Suprapubic skin (tissue), 4 donors: ENCODE measurements around the gene SERPINI1. TPM values are rescaled to one million over a fixed set of nuclear protein-coding genes. Genes with fewer than 3 reads are reported as not detected.

ENCODE experiments used
- DNase-seq, 2 donors: peaks; one replicate each; pipeline ENCODE4 v3.0.0-alpha.2; 2019; ENCODE audit warnings: low spot score in 2 of 2
- H3K27ac ChIP-seq: fragments of 200-600 bp; sonication (generic); one replicate; pipeline ENCODE4 v1.5.1; 2019
- H3K27me3 ChIP-seq: fragments of 200-600 bp; sonication (generic); one replicate; pipeline ENCODE4 v1.5.1; 2019
- H3K36me3 ChIP-seq: fragments of 200-600 bp; sonication (generic); one replicate; pipeline ENCODE4 v1.5.1; 2019
- H3K4me1 ChIP-seq: fragments of 200-600 bp; sonication (generic); one replicate; pipeline ENCODE4 v1.5.1; 2019
- H3K4me3 ChIP-seq: fragments of 200-600 bp; sonication (generic); one replicate; pipeline ENCODE4 v1.5.1; 2019; ENCODE audit warnings: mild to moderate bottlenecking
- H3K9me3 ChIP-seq: fragments of 200-600 bp; sonication (generic); one replicate; pipeline ENCODE4 v1.5.1; 2019
- EP300 ChIP-seq: sonication (generic); formaldehyde crosslinking; IDR thresholded peaks from one replicate; pipeline ENCODE4 v1.6.1; 2017; ENCODE audit warnings: antibody characterized with exemption
- POLR2A ChIP-seq, 2 donors: fragments of 450-650 bp; IDR thresholded peaks; one replicate each; pipeline ENCODE4 v1.6.1; 2017; ENCODE audit warnings: antibody characterized with exemption in 2 of 2, mild to moderate bottlenecking in 2 of 2, moderate library complexity in 2 of 2
- POLR2AphosphoS5 ChIP-seq, 3 donors: sonication (generic); formaldehyde crosslinking; IDR thresholded peaks; one replicate each; pipeline ENCODE4 v1.6.1; 2017; ENCODE audit warnings: antibody characterized with exemption in 3 of 3
- WGBS: methylation state at CpG from one replicate; pipeline ENCODE4 v1.1.5; 2018; 5-methylcytosine and 5-hydroxymethylcytosine counted together
- total RNA-seq, 4 donors: library from RNA; depleted of rRNA; stranded (reverse); fragments of >200 nt; gene quantifications; one replicate each; pipeline ENCODE4 v1.1.0, GENCODE V29; 2016
- TF ChIP-seq, protein P1 (sequence below), 2 donors: fragments of 200-600 bp in 1 of 2; fragments of 450-650 bp in 1 of 2; sonication (generic) in 1 of 2; IDR thresholded peaks; one replicate each; pipeline ENCODE4 v1.5.1; 2016 to 2019; ENCODE audit warnings: antibody characterized with exemption in 2 of 2, mild to moderate bottlenecking in 1 of 2, moderate library complexity in 1 of 2

SERPINI1 gene
- total RNA-seq, 4 donors from 2014 or later = 1.6 to 3.0 (median 2.0) TPM

DNA sequence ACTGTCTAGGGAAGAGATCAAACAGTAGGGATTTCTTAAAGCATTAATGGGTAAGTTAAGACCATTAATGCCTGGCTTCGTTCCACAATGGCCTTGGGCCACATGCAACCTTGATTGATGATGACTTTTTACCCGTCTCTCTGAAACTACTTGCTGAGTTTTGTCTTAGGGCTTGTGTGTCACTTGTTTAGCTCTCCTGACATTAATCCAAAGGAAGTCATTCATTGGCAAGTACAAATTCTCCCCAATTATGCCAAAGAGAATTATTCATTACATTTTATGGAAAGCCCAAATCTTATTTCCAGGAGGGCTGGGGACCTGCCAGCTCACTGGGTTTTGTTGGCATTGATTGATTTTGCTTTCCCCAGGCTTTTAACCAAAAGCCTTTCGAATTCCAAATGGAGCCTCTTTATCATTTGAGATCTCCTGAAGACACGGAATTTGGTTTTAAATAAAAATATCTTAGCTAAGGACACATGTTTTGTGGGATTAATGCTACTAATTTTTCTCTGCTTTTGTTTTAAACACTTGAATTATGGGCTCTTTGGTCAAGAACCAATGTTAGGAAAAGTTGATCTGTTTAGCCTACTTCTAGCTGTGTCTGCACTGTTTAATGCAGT lies 40.7 kb downstream of the SERPINI1 start:
- no peak overlapping the region for H3K27ac ChIP-seq
- no peaks in the 10 kb centered on the region for H3K27me3 ChIP-seq
- no peak overlapping the region for H3K4me3 ChIP-seq
- no peaks in the 10 kb centered on the region for H3K36me3 ChIP-seq
- WGBS = 20% methylated on average over 4 of the region's 4 CpGs
- no peak for DNase-seq
- no peaks in the 10 kb centered on the region for H3K9me3 ChIP-seq
- H3K4me1 ChIP-seq = no peaks in the 10 kb centered on the region
- TF ChIP-seq POLR2AphosphoS5 (IDR thresholded peaks at IDR 0.05) (no peak), POLR2A (IDR thresholded peaks at IDR 0.05) (no peak), EP300 (no peak)
- TF ChIP-seq, protein P1, sequence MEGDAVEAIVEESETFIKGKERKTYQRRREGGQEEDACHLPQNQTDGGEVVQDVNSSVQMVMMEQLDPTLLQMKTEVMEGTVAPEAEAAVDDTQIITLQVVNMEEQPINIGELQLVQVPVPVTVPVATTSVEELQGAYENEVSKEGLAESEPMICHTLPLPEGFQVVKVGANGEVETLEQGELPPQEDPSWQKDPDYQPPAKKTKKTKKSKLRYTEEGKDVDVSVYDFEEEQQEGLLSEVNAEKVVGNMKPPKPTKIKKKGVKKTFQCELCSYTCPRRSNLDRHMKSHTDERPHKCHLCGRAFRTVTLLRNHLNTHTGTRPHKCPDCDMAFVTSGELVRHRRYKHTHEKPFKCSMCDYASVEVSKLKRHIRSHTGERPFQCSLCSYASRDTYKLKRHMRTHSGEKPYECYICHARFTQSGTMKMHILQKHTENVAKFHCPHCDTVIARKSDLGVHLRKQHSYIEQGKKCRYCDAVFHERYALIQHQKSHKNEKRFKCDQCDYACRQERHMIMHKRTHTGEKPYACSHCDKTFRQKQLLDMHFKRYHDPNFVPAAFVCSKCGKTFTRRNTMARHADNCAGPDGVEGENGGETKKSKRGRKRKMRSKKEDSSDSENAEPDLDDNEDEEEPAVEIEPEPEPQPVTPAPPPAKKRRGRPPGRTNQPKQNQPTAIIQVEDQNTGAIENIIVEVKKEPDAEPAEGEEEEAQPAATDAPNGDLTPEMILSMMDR (IDR thresholded peaks at IDR 0.05) = no peak

DNA sequence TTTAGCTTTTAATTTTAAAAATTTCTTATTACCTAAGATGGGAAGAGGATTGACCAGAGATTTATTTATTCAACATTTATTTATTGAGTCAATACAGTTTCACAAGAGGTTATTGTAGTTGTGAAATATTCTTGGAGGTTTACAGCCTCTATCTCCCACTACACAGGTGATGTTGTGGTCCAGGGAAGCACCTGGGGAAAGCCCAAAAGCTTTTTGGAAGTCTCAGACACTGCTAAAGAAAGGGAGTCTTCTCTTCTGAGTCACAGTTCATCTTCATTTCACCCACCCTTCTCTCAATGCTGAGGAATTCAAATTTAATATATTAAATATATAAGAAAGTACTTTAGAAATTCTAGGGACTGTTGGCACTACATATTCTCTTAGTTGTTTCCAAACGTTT lies 41.8 kb downstream of the SERPINI1 start:
- no peaks in the 10 kb centered on the region for H3K27me3 ChIP-seq
- H3K4me1 ChIP-seq = no peaks in the 10 kb centered on the region
- no peak overlapping the region for H3K4me3 ChIP-seq
- TF ChIP-seq POLR2A (IDR thresholded peaks at IDR 0.05) (no peak), POLR2AphosphoS5 (IDR thresholded peaks at IDR 0.05) (no peak), EP300 (no peak)
- TF ChIP-seq, protein P1 (IDR thresholded peaks at IDR 0.05) = no peak
- no peak overlapping the region for H3K27ac ChIP-seq
- WGBS = 61% methylated on average over 1 of the region's 1 CpG
- H3K9me3 ChIP-seq = no peaks in the 10 kb centered on the region
- H3K36me3 ChIP-seq = no peaks in the 10 kb centered on the region
- DNase-seq = no peak

DNA sequence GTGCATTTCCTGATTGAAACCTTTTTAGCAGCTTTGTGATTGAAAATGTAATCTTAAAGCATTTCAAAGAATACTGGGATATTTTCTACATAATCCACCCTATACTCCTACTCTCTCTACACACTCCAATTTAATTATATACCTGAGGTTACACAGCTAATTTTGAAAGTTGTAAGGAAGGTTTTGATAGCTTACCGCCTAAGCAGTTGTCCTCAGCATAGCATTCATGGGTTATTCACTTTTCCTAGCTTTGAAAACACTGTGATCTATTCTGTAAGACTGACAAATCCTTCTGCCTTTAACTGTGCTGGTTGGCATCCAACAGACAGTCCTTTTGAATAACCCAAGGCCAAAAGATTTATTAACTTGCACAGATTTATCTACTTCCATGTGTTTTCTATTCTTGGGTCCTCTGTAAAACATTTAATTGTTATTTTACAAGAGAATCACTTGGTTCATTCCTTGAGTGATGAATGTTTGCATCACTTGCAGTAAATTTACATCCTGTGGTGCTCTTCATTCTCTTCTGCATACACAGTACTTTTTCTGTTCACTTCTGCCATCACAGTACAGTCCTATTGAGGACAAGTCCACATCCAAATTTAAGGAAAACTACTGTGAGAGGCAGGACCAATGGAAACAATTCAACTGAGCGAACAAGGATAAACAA lies 44.8 kb downstream of the SERPINI1 start:
- TF ChIP-seq EP300 = no peak
- TF ChIP-seq, protein P1 (IDR thresholded peaks at IDR 0.05) = no peak
- TF ChIP-seq POLR2A (IDR thresholded peaks at IDR 0.05) = no peak
- no peak for TF ChIP-seq POLR2AphosphoS5 (IDR thresholded peaks at IDR 0.05)
- no peaks in the 10 kb centered on the region for H3K9me3 ChIP-seq
- no peak overlapping the region for H3K4me3 ChIP-seq
- no peaks in the 10 kb centered on the region for H3K36me3 ChIP-seq
- no peak overlapping the region for H3K27ac ChIP-seq
- H3K4me1 ChIP-seq = no peaks in the 10 kb centered on the region
- no peak for DNase-seq
- 80% methylated on average over 2 of the region's 2 CpGs for WGBS
- H3K27me3 ChIP-seq = no peaks in the 10 kb centered on the region

DNA sequence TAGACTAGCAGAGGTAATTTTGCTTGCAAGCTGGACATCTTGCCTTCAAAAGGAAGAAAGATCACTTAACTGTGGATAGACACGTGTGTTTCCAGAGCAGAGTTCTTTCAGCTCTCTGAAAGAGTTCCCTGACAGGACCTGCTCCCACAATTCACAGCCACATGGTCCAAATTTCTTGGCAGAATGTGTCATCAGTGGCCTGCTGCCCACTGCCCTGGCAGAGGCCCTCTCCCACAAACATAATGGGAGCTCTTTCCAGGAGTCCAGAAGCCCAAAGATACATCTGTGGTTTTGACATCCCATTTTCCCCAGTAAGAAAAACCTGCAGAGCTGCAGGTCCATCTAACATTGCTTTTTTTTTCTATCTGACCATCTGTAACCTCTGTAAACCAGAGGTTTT lies 48.3 kb downstream of the SERPINI1 start:
- Histone ChIP-seq H3K27me3 (no peaks in the 10 kb centered on the region), H3K4me3 (no peak overlapping the region), H3K27ac (no peak overlapping the region), H3K36me3 (no peaks in the 10 kb centered on the region), H3K9me3 (no peaks in the 10 kb centered on the region), H3K4me1 (no peaks in the 10 kb centered on the region)
- TF ChIP-seq EP300 (no peak), POLR2AphosphoS5 (IDR thresholded peaks at IDR 0.05) (no peak)
- WGBS = 33% methylated on average over 1 of the region's 1 CpG
- no peak for DNase-seq

DNA sequence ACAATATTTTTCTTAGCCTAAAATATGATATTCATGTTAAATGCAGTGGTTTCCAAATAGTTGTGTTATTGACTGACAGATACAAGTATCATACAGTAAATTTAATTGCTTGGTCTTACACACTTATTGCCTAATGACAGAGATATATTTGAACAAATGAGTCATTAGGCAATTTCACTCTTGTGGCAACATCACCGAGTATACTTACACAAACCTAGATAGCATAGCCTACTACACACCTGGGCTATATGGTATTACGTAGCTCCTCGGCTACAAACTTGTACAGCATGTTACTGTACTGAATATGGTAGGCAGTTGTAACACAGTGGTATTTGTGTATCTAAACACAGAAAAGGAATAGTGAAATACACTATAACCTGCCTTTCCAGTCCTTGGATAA lies 50.3 kb downstream of the SERPINI1 start:
- 95% methylated on average over 3 of the region's 3 CpGs for WGBS
- TF ChIP-seq POLR2AphosphoS5 (IDR thresholded peaks at IDR 0.05) = no peak
- TF ChIP-seq POLR2A (IDR thresholded peaks at IDR 0.05) = no peak
- TF ChIP-seq, protein P1 (IDR thresholded peaks at IDR 0.05) = no peak
- TF ChIP-seq EP300 = no peak
- no peaks in the 10 kb centered on the region for H3K36me3 ChIP-seq
- H3K9me3 ChIP-seq = no peaks in the 10 kb centered on the region
- DNase-seq = no peak
- H3K27ac ChIP-seq = no peak overlapping the region
- no peaks in the 10 kb centered on the region for H3K27me3 ChIP-seq
- H3K4me3 ChIP-seq = no peak overlapping the region
- no peaks in the 10 kb centered on the region for H3K4me1 ChIP-seq
